ENCODE results near the gene RTL3.

Gene RTL3

GRCh38 chrX:78658845-78659744, at the start of gene RTL3:
TSS of gene RTL3 (minus strand) at chrX:78659328. CDS start at chrX:78658420, 908 bp downstream.
- no peaks in the 10 kb centered on the region for H3K27me3 ChIP-seq
- no peak for TF ChIP-seq CTCF (IDR thresholded peaks at IDR 0.05)
- H3K36me3 ChIP-seq, result no peaks in the 10 kb centered on the region
- H3K4me1 ChIP-seq (ENCODE audit: control insufficient read depth in 1 of 2, insufficient read depth in 1 of 2, low read depth in 1 of 2, low read length in 1 of 2), result no peaks in the 10 kb centered on the region
- H3K9me3 ChIP-seq, result no peaks in the 10 kb centered on the region
- no peak within 1 kb of the TSS for H3K4me3 ChIP-seq (ENCODE audit: low read depth in 1 of 2, low read length in 1 of 2)
- H3K27ac ChIP-seq, result no peak within 1 kb of the TSS

- Histone ChIP-seq H3K27ac (no peak overlapping the region), H3K9me3 (no peaks in the 10 kb centered on the region), H3K4me3 (ENCODE audit: low read depth in 1 of 2, low read length in 1 of 2) (no peak overlapping the region), H3K4me1 (ENCODE audit: control insufficient read depth in 1 of 2, insufficient read depth in 1 of 2, low read depth in 1 of 2, low read length in 1 of 2) (no peaks in the 10 kb centered on the region), H3K27me3 (no peaks in the 10 kb centered on the region), H3K36me3 (no peaks in the 10 kb centered on the region)
- TF ChIP-seq CTCF (IDR thresholded peaks at IDR 0.05), result no peak
These were observed 49.7 kb upstream of the RTL3 start for GRCh38 chrX:78708816-78709215.

GRCh38 chrX:78708262-78708661, 49.1 kb upstream of the RTL3 start:
- no peak for TF ChIP-seq CTCF (IDR thresholded peaks at IDR 0.05)
- Histone ChIP-seq H3K4me1 (ENCODE audit: control insufficient read depth in 1 of 2, insufficient read depth in 1 of 2, low read depth in 1 of 2, low read length in 1 of 2) (no peaks in the 10 kb centered on the region), H3K36me3 (no peaks in the 10 kb centered on the region), H3K4me3 (ENCODE audit: low read depth in 1 of 2, low read length in 1 of 2) (no peak overlapping the region), H3K27me3 (no peaks in the 10 kb centered on the region), H3K27ac (no peak overlapping the region), H3K9me3 (no peaks in the 10 kb centered on the region)

- no peaks in the 10 kb centered on the region for H3K9me3 ChIP-seq
- H3K27me3 ChIP-seq, result no peaks in the 10 kb centered on the region
- H3K4me3 ChIP-seq (ENCODE audit: low read depth in 1 of 2, low read length in 1 of 2), result no peak overlapping the region
- H3K36me3 ChIP-seq, result no peaks in the 10 kb centered on the region
- H3K4me1 ChIP-seq (ENCODE audit: control insufficient read depth in 1 of 2, insufficient read depth in 1 of 2, low read depth in 1 of 2, low read length in 1 of 2), result no peaks in the 10 kb centered on the region
- no peak overlapping the region for H3K27ac ChIP-seq
- no peak for TF ChIP-seq CTCF (IDR thresholded peaks at IDR 0.05)
These were observed 46.9 kb upstream of the RTL3 start for GRCh38 chrX:78706071-78706470.

- Histone ChIP-seq H3K9me3 (no peaks in the 10 kb centered on the region), H3K4me1 (ENCODE audit: control insufficient read depth in 1 of 2, insufficient read depth in 1 of 2, low read depth in 1 of 2, low read length in 1 of 2) (no peaks in the 10 kb centered on the region), H3K4me3 (ENCODE audit: low read depth in 1 of 2, low read length in 1 of 2) (no peak overlapping the region), H3K27ac (no peak overlapping the region), H3K36me3 (no peaks in the 10 kb centered on the region), H3K27me3 (no peaks in the 10 kb centered on the region)
- no peak for TF ChIP-seq CTCF (IDR thresholded peaks at IDR 0.05)
These were observed 34.4 kb upstream of the RTL3 start for GRCh38 chrX:78693536-78693935.
